ENCODE data around the gene ADAM19.

DNA sequence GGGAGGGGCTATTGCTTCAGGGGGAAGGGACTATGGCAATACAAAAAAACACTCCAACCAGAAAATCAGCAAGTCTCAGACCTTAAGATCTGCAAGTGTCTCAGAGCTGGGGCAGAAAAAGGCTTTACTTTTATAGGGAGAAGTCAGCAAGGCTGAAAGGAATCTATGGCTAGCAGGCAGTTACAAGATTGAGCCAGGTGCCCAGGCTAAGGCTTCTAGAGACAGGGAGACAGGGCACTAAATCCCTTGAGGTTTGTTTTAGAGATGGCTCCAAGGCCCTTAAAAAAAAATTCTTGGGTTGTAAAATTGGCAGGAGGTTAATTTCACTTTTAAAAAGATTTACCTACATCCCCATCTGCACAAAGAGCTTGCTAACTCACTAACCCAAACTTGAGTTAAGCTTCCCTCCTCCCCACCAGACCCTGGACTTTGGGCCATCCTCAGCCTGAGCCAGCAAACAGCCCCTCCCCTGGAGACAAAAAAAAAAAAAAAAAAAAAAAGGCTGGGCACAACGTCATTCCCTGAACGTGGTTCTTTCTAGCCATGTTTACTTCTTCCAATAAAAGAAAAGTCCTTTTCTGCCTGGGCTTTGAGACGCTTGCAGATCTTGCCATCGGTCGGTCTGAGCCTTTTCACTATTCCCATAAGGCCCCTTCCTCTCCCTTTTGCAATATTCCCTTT lies 97.6 kb downstream of the ADAM19 start:
- TF ChIP-seq, protein P1, sequence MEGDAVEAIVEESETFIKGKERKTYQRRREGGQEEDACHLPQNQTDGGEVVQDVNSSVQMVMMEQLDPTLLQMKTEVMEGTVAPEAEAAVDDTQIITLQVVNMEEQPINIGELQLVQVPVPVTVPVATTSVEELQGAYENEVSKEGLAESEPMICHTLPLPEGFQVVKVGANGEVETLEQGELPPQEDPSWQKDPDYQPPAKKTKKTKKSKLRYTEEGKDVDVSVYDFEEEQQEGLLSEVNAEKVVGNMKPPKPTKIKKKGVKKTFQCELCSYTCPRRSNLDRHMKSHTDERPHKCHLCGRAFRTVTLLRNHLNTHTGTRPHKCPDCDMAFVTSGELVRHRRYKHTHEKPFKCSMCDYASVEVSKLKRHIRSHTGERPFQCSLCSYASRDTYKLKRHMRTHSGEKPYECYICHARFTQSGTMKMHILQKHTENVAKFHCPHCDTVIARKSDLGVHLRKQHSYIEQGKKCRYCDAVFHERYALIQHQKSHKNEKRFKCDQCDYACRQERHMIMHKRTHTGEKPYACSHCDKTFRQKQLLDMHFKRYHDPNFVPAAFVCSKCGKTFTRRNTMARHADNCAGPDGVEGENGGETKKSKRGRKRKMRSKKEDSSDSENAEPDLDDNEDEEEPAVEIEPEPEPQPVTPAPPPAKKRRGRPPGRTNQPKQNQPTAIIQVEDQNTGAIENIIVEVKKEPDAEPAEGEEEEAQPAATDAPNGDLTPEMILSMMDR (IDR thresholded peaks at IDR 0.05; ENCODE audit: low read depth, low read length) = no peak
- no peak for TF ChIP-seq EZH2phosphoT487 (IDR thresholded peaks at IDR 0.05; ENCODE audit: low read depth)

All from OCI-LY3 (cell line).